Measurements from ENCODE around the gene CTCFL.

CTCFL gene

GRCh38 chr20:57508381-57508780 is 16.6 kb downstream of the CTCFL start:
- Histone ChIP-seq H3K36me3 (replicated peaks in 1 of 2; ENCODE audit: control insufficient read depth in 2 of 2, insufficient read depth in 2 of 2, low read length in 2 of 2) (no peaks in the 10 kb centered on the region), H4K91ac (ENCODE audit: low read depth, low read length, poor library complexity) (no peak overlapping the region), H3K23ac (ENCODE audit: low read depth, low read length, poor library complexity) (no peak overlapping the region), H4K8ac (ENCODE audit: low read depth, low read length) (no peak overlapping the region), H3K9ac (ENCODE audit: low read depth, low read length, poor library complexity) (no peak overlapping the region), H2BK12ac (ENCODE audit: low read length) (no peak overlapping the region), H3K9me3 (replicated peaks in 1 of 2; ENCODE audit: control insufficient read depth in 2 of 2, insufficient read depth in 1 of 2, low read depth in 1 of 2, low read length in 2 of 2) (peaks cover 0 to 3% of the 10 kb centered on the region in 2 donors), H2BK120ac (ENCODE audit: low read depth, low read length) (no peak overlapping the region), H3K4me3 (ENCODE audit: low read length in 2 of 2) (no peak overlapping the region), H3K4me1 (ENCODE audit: control insufficient read depth in 2 of 2, insufficient read depth in 1 of 2, low read depth in 1 of 2, low read length in 2 of 2) (peaks cover 0 to 5% of the 10 kb centered on the region in 2 donors), H3K79me1 (ENCODE audit: low read depth, low read length) (no peaks in the 10 kb centered on the region), H2BK5ac (ENCODE audit: low read length) (no peak overlapping the region), H3K27ac (replicated peaks; ENCODE audit: low read length) (no peak overlapping the region), H3K27me3 (ENCODE audit: control insufficient read depth in 3 of 3, insufficient read depth in 3 of 3, low read depth in 1 of 3, low read length in 3 of 3) (peaks cover 0 to 24% (median 0%) of the 10 kb centered on the region in 3 experiments), H2AK5ac (ENCODE audit: low read depth, low read length) (no peak overlapping the region), H2AFZ (ENCODE audit: low read length) (no peak overlapping the region), H2BK15ac (ENCODE audit: low read length) (no peak overlapping the region), H3K4me2 (ENCODE audit: insufficient read depth, low read length, poor library complexity, severe bottlenecking) (no peak overlapping the region), H3K4ac (ENCODE audit: low read length) (no peak overlapping the region), H3K18ac (ENCODE audit: low read length) (no peak overlapping the region), H3K14ac (ENCODE audit: low read length) (no peak overlapping the region)
- DNase-seq (ENCODE audit: low spot score), result no peak
- WGBS, 2 donors (ENCODE audit: extremely low coverage in 2 of 2, insufficient read length in 2 of 2, insufficient replicate concordance in 1 of 2), result no CpG with 5 or more reads among the region's 8 CpGs

GRCh38 chr20:57507477-57507876 is 17.5 kb downstream of the CTCFL start:
- H4K91ac ChIP-seq (ENCODE audit: low read depth, low read length, poor library complexity), result no peak overlapping the region
- no peak overlapping the region for H3K4me3 ChIP-seq (ENCODE audit: low read length in 2 of 2)
- peaks cover 0 to 3% of the 10 kb centered on the region in 2 donors for H3K9me3 ChIP-seq (replicated peaks in 1 of 2; ENCODE audit: control insufficient read depth in 2 of 2, insufficient read depth in 1 of 2, low read depth in 1 of 2, low read length in 2 of 2)
- no CpG with 5 or more reads among the region's 6 CpGs for WGBS, 2 donors (ENCODE audit: extremely low coverage in 2 of 2, insufficient read length in 2 of 2, insufficient replicate concordance in 1 of 2)
- H3K4ac ChIP-seq (ENCODE audit: low read length), result no peak overlapping the region
- H3K4me1 ChIP-seq (ENCODE audit: control insufficient read depth in 2 of 2, insufficient read depth in 1 of 2, low read depth in 1 of 2, low read length in 2 of 2), result peaks cover 0 to 5% of the 10 kb centered on the region in 2 donors
- H3K23ac ChIP-seq (ENCODE audit: low read depth, low read length, poor library complexity), result no peak overlapping the region
- no peak overlapping the region for H3K4me2 ChIP-seq (ENCODE audit: insufficient read depth, low read length, poor library complexity, severe bottlenecking)
- no peaks in the 10 kb centered on the region for H3K36me3 ChIP-seq (replicated peaks in 1 of 2; ENCODE audit: control insufficient read depth in 2 of 2, insufficient read depth in 2 of 2, low read length in 2 of 2)
- no peak overlapping the region for H3K18ac ChIP-seq (ENCODE audit: low read length)
- H2BK120ac ChIP-seq (ENCODE audit: low read depth, low read length), result no peak overlapping the region
- no peak overlapping the region for H3K27ac ChIP-seq (replicated peaks; ENCODE audit: low read length)
- no peak overlapping the region for H3K14ac ChIP-seq (ENCODE audit: low read length)
- DNase-seq (ENCODE audit: low spot score), result no peak
- no peak overlapping the region for H2AFZ ChIP-seq (ENCODE audit: low read length)
- H2BK15ac ChIP-seq (ENCODE audit: low read length), result no peak overlapping the region
- no peak overlapping the region for H2BK12ac ChIP-seq (ENCODE audit: low read length)
- no peak overlapping the region for H3K9ac ChIP-seq (ENCODE audit: low read depth, low read length, poor library complexity)
- H2BK5ac ChIP-seq (ENCODE audit: low read length), result no peak overlapping the region
- H2AK5ac ChIP-seq (ENCODE audit: low read depth, low read length), result no peak overlapping the region
- no peak overlapping the region for H4K8ac ChIP-seq (ENCODE audit: low read depth, low read length)
- H3K27me3 ChIP-seq (ENCODE audit: control insufficient read depth in 3 of 3, insufficient read depth in 3 of 3, low read depth in 1 of 3, low read length in 3 of 3), result peaks cover 0 to 19% (median 0%) of the 10 kb centered on the region in 3 experiments
- H3K79me1 ChIP-seq (ENCODE audit: low read depth, low read length), result no peaks in the 10 kb centered on the region

GRCh38 chr20:57505979-57506378 is 19.0 kb downstream of the CTCFL start:
- Histone ChIP-seq H4K91ac (ENCODE audit: low read depth, low read length, poor library complexity) (no peak overlapping the region), H2AK5ac (ENCODE audit: low read depth, low read length) (no peak overlapping the region), H3K4ac (ENCODE audit: low read length) (no peak overlapping the region), H2BK120ac (ENCODE audit: low read depth, low read length) (no peak overlapping the region), H3K14ac (ENCODE audit: low read length) (no peak overlapping the region), H4K8ac (ENCODE audit: low read depth, low read length) (no peak overlapping the region), H3K4me3 (ENCODE audit: low read length in 2 of 2) (no peak overlapping the region), H3K9me3 (replicated peaks in 1 of 2; ENCODE audit: control insufficient read depth in 2 of 2, insufficient read depth in 1 of 2, low read depth in 1 of 2, low read length in 2 of 2) (peaks cover 0 to 3% of the 10 kb centered on the region in 2 donors), H3K36me3 (replicated peaks in 1 of 2; ENCODE audit: control insufficient read depth in 2 of 2, insufficient read depth in 2 of 2, low read length in 2 of 2) (no peaks in the 10 kb centered on the region), H3K9ac (ENCODE audit: low read depth, low read length, poor library complexity) (no peak overlapping the region), H2BK12ac (ENCODE audit: low read length) (no peak overlapping the region), H3K23ac (ENCODE audit: low read depth, low read length, poor library complexity) (no peak overlapping the region), H3K4me1 (ENCODE audit: control insufficient read depth in 2 of 2, insufficient read depth in 1 of 2, low read depth in 1 of 2, low read length in 2 of 2) (peaks cover 0 to 10% of the 10 kb centered on the region in 2 donors), H2BK15ac (ENCODE audit: low read length) (no peak overlapping the region), H3K18ac (ENCODE audit: low read length) (no peak overlapping the region), H3K27me3 (ENCODE audit: control insufficient read depth in 3 of 3, insufficient read depth in 3 of 3, low read depth in 1 of 3, low read length in 3 of 3) (peaks cover 0 to 23% (median 0%) of the 10 kb centered on the region in 3 experiments), H2AFZ (ENCODE audit: low read length) (no peak overlapping the region), H3K79me1 (ENCODE audit: low read depth, low read length) (no peaks in the 10 kb centered on the region), H2BK5ac (ENCODE audit: low read length) (no peak overlapping the region), H3K27ac (replicated peaks; ENCODE audit: low read length) (no peak overlapping the region), H3K4me2 (ENCODE audit: insufficient read depth, low read length, poor library complexity, severe bottlenecking) (no peak overlapping the region)
- DNase-seq (ENCODE audit: low spot score), result no peak
- WGBS, 2 donors (ENCODE audit: extremely low coverage in 2 of 2, insufficient read length in 2 of 2, insufficient replicate concordance in 1 of 2), result no CpG with 5 or more reads among the region's 6 CpGs

- Histone ChIP-seq H2BK15ac (ENCODE audit: low read length) (no peak overlapping the region), H2BK120ac (ENCODE audit: low read depth, low read length) (no peak overlapping the region), H3K18ac (ENCODE audit: low read length) (no peak overlapping the region), H3K9ac (ENCODE audit: low read depth, low read length, poor library complexity) (no peak overlapping the region), H3K14ac (ENCODE audit: low read length) (no peak overlapping the region), H3K4ac (ENCODE audit: low read length) (no peak overlapping the region), H2BK5ac (ENCODE audit: low read length) (no peak overlapping the region), H3K23ac (ENCODE audit: low read depth, low read length, poor library complexity) (no peak overlapping the region), H3K4me2 (ENCODE audit: insufficient read depth, low read length, poor library complexity, severe bottlenecking) (no peak overlapping the region), H3K9me3 (replicated peaks in 1 of 2; ENCODE audit: control insufficient read depth in 2 of 2, insufficient read depth in 1 of 2, low read depth in 1 of 2, low read length in 2 of 2) (peaks cover 0 to 3% of the 10 kb centered on the region in 2 donors), H3K4me3 (ENCODE audit: low read length in 2 of 2) (no peak overlapping the region), H2BK12ac (ENCODE audit: low read length) (no peak overlapping the region), H3K36me3 (replicated peaks in 1 of 2; ENCODE audit: control insufficient read depth in 2 of 2, insufficient read depth in 2 of 2, low read length in 2 of 2) (no peaks in the 10 kb centered on the region), H4K91ac (ENCODE audit: low read depth, low read length, poor library complexity) (no peak overlapping the region), H3K27ac (replicated peaks; ENCODE audit: low read length) (no peak overlapping the region), H3K4me1 (ENCODE audit: control insufficient read depth in 2 of 2, insufficient read depth in 1 of 2, low read depth in 1 of 2, low read length in 2 of 2) (peaks cover 0 to 13% of the 10 kb centered on the region in 2 donors), H4K8ac (ENCODE audit: low read depth, low read length) (no peak overlapping the region), H3K79me1 (ENCODE audit: low read depth, low read length) (no peaks in the 10 kb centered on the region), H2AFZ (ENCODE audit: low read length) (no peak overlapping the region), H3K27me3 (ENCODE audit: control insufficient read depth in 3 of 3, insufficient read depth in 3 of 3, low read depth in 1 of 3, low read length in 3 of 3) (peaks cover 0 to 28% (median 0%) of the 10 kb centered on the region in 3 experiments), H2AK5ac (ENCODE audit: low read depth, low read length) (no peak overlapping the region)
- no CpG with 5 or more reads among the region's 6 CpGs for WGBS, 2 donors (ENCODE audit: extremely low coverage in 2 of 2, insufficient read length in 2 of 2, insufficient replicate concordance in 1 of 2)
- no peak for DNase-seq (ENCODE audit: low spot score)
Observed at GRCh38 chr20:57504411-57504810, 20.5 kb downstream of the CTCFL start.
